Measurements from ENCODE around the gene CDS2.

Gene CDS2

GRCh38 chr20:5215672-5216304 is 89.0 kb downstream of the CDS2 start:
- DNase-seq: no peak

GRCh38 chr20:5216663-5217062 is 89.9 kb downstream of the CDS2 start:
- DNase-seq: no peak

GRCh38 chr20:5217616-5218015 is 90.8 kb downstream of the CDS2 start:
- no peak for DNase-seq

DNA sequence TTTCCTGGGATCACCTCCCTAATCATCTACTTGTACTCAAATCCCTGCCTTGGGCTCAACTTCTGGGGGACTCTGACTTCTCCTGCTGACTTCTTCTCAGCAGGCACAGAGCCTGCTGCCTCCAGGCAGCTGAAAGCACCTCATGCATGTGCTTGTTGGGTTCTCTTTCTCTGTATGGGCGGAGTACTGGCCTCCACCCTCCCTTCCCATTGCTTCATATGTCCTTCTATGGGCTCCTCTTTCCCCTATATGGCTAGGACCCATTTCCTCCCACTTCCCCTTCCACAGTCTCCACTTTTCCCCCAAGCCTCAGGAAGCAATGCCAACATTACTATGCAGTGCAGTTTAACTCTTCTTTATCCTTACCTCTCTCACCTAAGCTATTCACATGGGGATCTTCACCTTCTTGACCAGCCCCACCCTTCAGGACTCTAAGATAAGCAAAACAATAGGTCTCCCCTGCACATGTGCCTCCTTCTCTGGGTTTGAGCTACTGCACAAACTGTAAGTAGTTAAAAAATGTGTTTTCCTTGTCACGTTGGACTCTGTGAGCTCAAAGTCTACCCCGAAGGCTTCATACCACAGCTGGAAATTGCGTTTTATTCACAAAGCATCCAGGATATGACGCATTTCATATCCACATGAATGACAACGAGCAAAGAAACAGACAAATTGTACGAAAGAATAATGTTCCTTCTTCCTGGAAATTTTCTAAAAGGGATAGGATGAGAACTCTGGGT is 93.7 kb downstream of the CDS2 start:
- no peak for DNase-seq

DNA sequence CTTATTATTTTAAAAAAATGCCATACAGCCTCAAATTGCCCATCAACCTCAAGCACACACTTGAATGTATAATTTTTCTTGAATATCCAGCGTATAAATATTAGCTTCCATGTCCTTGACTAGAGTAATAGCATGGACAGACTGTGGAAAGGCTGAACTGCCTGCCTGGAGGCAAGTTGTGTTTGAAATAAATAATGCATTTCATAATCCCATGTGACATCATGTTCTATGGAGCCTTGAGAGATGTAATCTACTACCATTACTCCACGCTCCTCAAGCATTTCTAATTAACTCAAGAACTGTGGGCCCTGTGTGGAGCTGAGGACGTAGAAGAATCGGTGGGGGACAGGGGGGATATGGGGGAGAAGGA is 94.2 kb downstream of the CDS2 start:
- DNase-seq: no peak

GRCh38 chr20:5222919-5223634 is 96.3 kb downstream of the CDS2 start:
- DNase-seq: peak; percentile 46

DNA sequence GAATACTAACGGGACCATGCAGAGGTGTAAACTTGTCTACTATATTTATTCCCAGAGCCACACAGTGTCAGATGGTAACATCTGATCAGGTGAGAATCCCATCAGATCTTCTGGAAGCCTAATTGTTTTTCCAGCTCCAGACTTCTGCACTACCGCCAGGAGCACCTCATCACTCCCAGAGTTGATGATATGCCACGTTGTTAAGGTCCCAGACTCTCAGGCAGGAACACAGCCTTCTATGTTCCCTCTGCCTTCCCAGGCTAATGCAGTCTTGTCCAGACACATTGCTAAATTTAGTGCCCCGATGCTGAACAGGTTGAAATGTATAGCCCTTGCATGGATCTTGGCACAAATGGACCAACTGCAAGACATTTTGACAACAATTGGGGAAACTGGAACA is 103.7 kb downstream of the CDS2 start:
- DNase-seq: no peak

GRCh38 chr20:5234158-5234557 is 107.3 kb downstream of the CDS2 start:
- DNase-seq: no peak

DNA sequence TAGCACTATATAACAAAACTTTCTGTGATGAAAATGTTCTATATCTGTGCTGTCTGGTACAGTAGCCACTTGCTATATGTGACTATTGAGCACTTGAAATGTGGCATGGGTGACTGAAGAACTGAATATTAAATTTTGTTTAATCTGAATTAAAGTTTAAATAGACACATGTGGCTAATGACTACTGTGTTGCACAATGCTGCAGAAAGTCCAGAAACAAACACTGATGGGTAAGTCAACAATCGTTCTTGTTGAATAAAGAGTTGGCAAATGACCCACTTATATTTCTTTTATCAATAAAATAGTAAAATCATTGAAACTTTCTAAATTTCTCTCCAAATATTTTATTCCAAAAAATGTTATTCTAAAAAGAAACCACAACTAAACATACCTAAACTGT is 108.2 kb downstream of the CDS2 start:
- no peak for DNase-seq

Data from NCI-H510A treated with DMSO at 0.1 percent for 48 hours (cell line).